ENCODE measurements around the gene ZBTB21. TPM values are rescaled to one million over a fixed set of nuclear protein-coding genes. Genes with fewer than 3 reads are reported as not detected.

ZBTB21 gene
- total and polyA plus RNA-seq, 2 of the 8 experiments (the other 6 are each of a cell fraction or from before 2014, with no cell fraction given), result 3.9 to 17.8 TPM

GRCh38 chr21:41954654-41955499, 55.3 kb downstream of the ZBTB21 start:
- ChIA-PET POLR2A (ENCODE audit: partially characterized antibody) (no interaction called here), CTCF (ENCODE audit: partially characterized antibody) (no interaction called here)
- H3K27ac ChIP-seq (ENCODE audit: low read depth, low read length), result no peak overlapping the region
- H2BK20ac ChIP-seq (ENCODE audit: low read length), result peak overlapping the region; percentile 51
- peaks cover 0 to 5% of the 10 kb centered on the region in 2 experiments; a peak in 1 of 4 replicates for H3K79me2 ChIP-seq (ENCODE audit: control insufficient read depth in 1 of 2, insufficient read depth in 2 of 2, low read length in 2 of 2)
- peak overlapping the region; percentile 6 for H3K4ac ChIP-seq (replicated peaks; ENCODE audit: insufficient read length, low read depth, low read length)
- WGBS, 2 experiments (ENCODE audit: extremely low coverage in 1 of 2, insufficient coverage in 1 of 2, insufficient read length in 1 of 2, insufficient replicate concordance in 2 of 2, low coverage in 1 of 2, low lambda C conversion rate in 2 of 2, missing lambda C conversion rate in 1 of 2), result 95% methylated on average over 20 of the region's 20 CpGs; no CpG with 5 or more reads in 1 of the 2 experiments
- peaks cover 0 to 16% (median 13%) of the 10 kb centered on the region in 4 experiments; a peak in 6 of 7 replicates for H3K27me3 ChIP-seq (replicated peaks in 1 of 4; ENCODE audit: control insufficient read depth in 3 of 4, extremely low read depth in 1 of 4, insufficient read depth in 3 of 4, low read length in 3 of 4)
- H2AFZ ChIP-seq (ENCODE audit: low read length), result 0 out of 2 replicates have a peak overlapping the region, but pooled peaks have one; percentile 94
- no peaks in the 10 kb centered on the region for H3K9me3 ChIP-seq (ENCODE audit: insufficient read depth in 2 of 2, low read depth in 1 of 2, low read length in 1 of 2)
- peak overlapping the region; percentile 96 for H2BK12ac ChIP-seq (ENCODE audit: low read depth, low read length)
- peak overlapping the region; percentile 7; the same call in 1 of the 2 replicates for H4K8ac ChIP-seq (ENCODE audit: extremely low read depth, insufficient read depth, low read length)
- H2AK5ac ChIP-seq (ENCODE audit: low read depth, low read length), result peak overlapping the region; percentile 98
- H3K9ac ChIP-seq (replicated peaks in 1 of 4; ENCODE audit: extremely low read depth in 1 of 4, low read depth in 3 of 4, low read length in 3 of 4), result no peak overlapping the region
- H4K91ac ChIP-seq (replicated peaks; ENCODE audit: insufficient read length, low read length), result peak overlapping the region; percentile 100
- peak overlapping the region; percentile 88 for H2BK5ac ChIP-seq (ENCODE audit: low read depth, low read length)
- peak overlapping the region; percentile 35 for H3K56ac ChIP-seq (replicated peaks; ENCODE audit: insufficient read length, low read depth, low read length)
- peak overlapping the region; percentile 99 for H2BK15ac ChIP-seq (ENCODE audit: low read length)
- H3K36me3 ChIP-seq (ENCODE audit: control insufficient read depth in 2 of 4, insufficient read depth in 4 of 4, low read length in 3 of 4), result no peaks in the 10 kb centered on the region
- peak overlapping the region; percentile 45 for H2BK120ac ChIP-seq (replicated peaks; ENCODE audit: low read depth, low read length)
- peak overlapping the region; percentile 70 for H4K5ac ChIP-seq (ENCODE audit: insufficient read length, low read depth, low read length)
- DNase-seq (ENCODE audit: low read depth in 1 of 2, low spot score in 2 of 2) (no peak), FAIRE-seq (no peak)
- H3K4me1 ChIP-seq (replicated peaks in 1 of 4; ENCODE audit: control insufficient read depth in 3 of 4, insufficient read depth in 4 of 4, low read length in 3 of 4), result peaks cover 0 to 27% (median 22%) of the 10 kb centered on the region in 4 experiments; a peak in 6 of 7 replicates
- no peak overlapping the region for H3K23ac ChIP-seq (ENCODE audit: insufficient read length)
- peak overlapping the region; percentile 64 to 81 for H3K4me2 ChIP-seq (ENCODE audit: insufficient read depth in 1 of 2, low read depth in 2 of 2, low read length in 2 of 2)
- peaks cover 22% of the 10 kb centered on the region; the same call in 1 of the 2 replicates for H3K23me2 ChIP-seq (ENCODE audit: low read depth, low read length)
- no peaks in the 10 kb centered on the region for H3K79me1 ChIP-seq (ENCODE audit: low read depth, low read length)
- no peak overlapping the region for H3K14ac ChIP-seq (ENCODE audit: insufficient read length)
- peaks cover 4 to 16% of the 10 kb centered on the region in 2 experiments for H4K20me1 ChIP-seq (replicated peaks in 1 of 2; ENCODE audit: control insufficient read depth in 1 of 2, insufficient read depth in 2 of 2, low read length in 2 of 2)
- H3K4me3 ChIP-seq (ENCODE audit: extremely low read depth in 1 of 4, insufficient read depth in 2 of 4, low read depth in 3 of 4, low read length in 4 of 4), result peak overlapping the region in 3 of 4 experiments; percentile 32 to 61 (median 54); a peak in 2 of 8 replicates
- peak overlapping the region; percentile 19; the same call in 1 of the 2 replicates for H3K18ac ChIP-seq (ENCODE audit: extremely low read depth, low read length)
- TF ChIP-seq POLR2A (IDR thresholded peaks at IDR 0.05; ENCODE audit: control extremely low read depth in 1 of 2, low read depth in 2 of 2, low read length in 2 of 2), result no peak
- no peak for TF ChIP-seq HDAC2 (IDR thresholded peaks at IDR 0.05; ENCODE audit: borderline replicate concordance in 1 of 2, low read depth in 2 of 2, low read length in 2 of 2)
- TF ChIP-seq BRCA1 (IDR thresholded peaks at IDR 0.05; ENCODE audit: low read depth, low read length), result no peak
- no peak for TF ChIP-seq SRF (IDR thresholded peaks at IDR 0.05; ENCODE audit: low read depth, low read length)
- no peak for TF ChIP-seq GTF2F1 (IDR thresholded peaks at IDR 0.05; ENCODE audit: borderline replicate concordance, low read depth, low read length)
- no peak for TF ChIP-seq SP4 (IDR thresholded peaks at IDR 0.05; ENCODE audit: low read length)
- TF ChIP-seq E2F6 (IDR thresholded peaks at IDR 0.05), result no peak
